ENCODE data around the gene RASAL2.

The RASAL2 gene

GRCh38 chr1:178464566-178464965, 370.7 kb downstream of the RASAL2 start:
- no peak for DNase-seq

- DNase-seq: no peak
Observed at GRCh38 chr1:178465011-178465410, 371.1 kb downstream of the RASAL2 start.

GRCh38 chr1:178467837-178468236, 373.9 kb downstream of the RASAL2 start:
- DNase-seq: no peak

- no peak for DNase-seq
Observed at GRCh38 chr1:178470411-178470960, 376.6 kb downstream of the RASAL2 start.

GRCh38 chr1:178472531-178472930, 378.6 kb downstream of the RASAL2 start:
- DNase-seq: no peak

- DNase-seq: no peak
Observed at GRCh38 chr1:178477373-178477772, 383.5 kb downstream of the RASAL2 start.

- DNase-seq: no peak
Observed at GRCh38 chr1:178477841-178478240, 383.9 kb downstream of the RASAL2 start.

- no peak for DNase-seq
Observed at GRCh38 chr1:178483251-178483957, 389.5 kb downstream of the RASAL2 start.

GRCh38 chr1:178484698-178485225, 390.9 kb downstream of the RASAL2 start:
- DNase-seq: no peak

- no peak for DNase-seq
Observed at GRCh38 chr1:178485541-178485981, 391.7 kb downstream of the RASAL2 start.

GRCh38 chr1:178486100-178487069, 392.5 kb downstream of the RASAL2 start:
- DNase-seq: no peak

- no peak for DNase-seq
Observed at GRCh38 chr1:178487070-178487615, 393.2 kb downstream of the RASAL2 start.

- no peak for DNase-seq
Observed at GRCh38 chr1:178488393-178488792, 394.5 kb downstream of the RASAL2 start.

GRCh38 chr1:178489399-178489798, 395.5 kb downstream of the RASAL2 start:
- DNase-seq: no peak

- DNase-seq: no peak
Observed at GRCh38 chr1:178490136-178490535, 396.2 kb downstream of the RASAL2 start.

- no peak for DNase-seq
Observed at GRCh38 chr1:178490967-178491366, 397.1 kb downstream of the RASAL2 start.

- no peak for DNase-seq
Observed at GRCh38 chr1:178491721-178492120, 397.8 kb downstream of the RASAL2 start.

GRCh38 chr1:178492341-178492740, 398.4 kb downstream of the RASAL2 start:
- no peak for DNase-seq

- no peak for DNase-seq
Observed at GRCh38 chr1:178493301-178493741, 399.4 kb downstream of the RASAL2 start.

- DNase-seq: no peak
Observed at GRCh38 chr1:178494569-178494971, 400.7 kb downstream of the RASAL2 start.

GRCh38 chr1:178495158-178495557, 401.3 kb downstream of the RASAL2 start:
- DNase-seq: no peak

- DNase-seq: no peak
Observed at GRCh38 chr1:178495741-178496409, 402.0 kb downstream of the RASAL2 start.

Measured in activated naive CD4-positive, alpha-beta T cell treated with anti-CD3 and anti-CD28 coated beads, Interleukin-2, amount 50 U/mL, for 16 hours (primary cell).